Smooth muscle cell (in vitro differentiated cells): ENCODE measurements around the gene VRK1. TPM values are rescaled to one million over a fixed set of nuclear protein-coding genes. Genes with fewer than 3 reads are reported as not detected.

Experiments used
- DNase-seq: peaks from one replicate; lab custom pipeline; 2025; ENCODE audit not compliant: unreplicated experiment; lab: John Stamatoyannopoulos, UW
- H2AFZ ChIP-seq: fragments of 200-600 bp; sonication (generic); 2 replicates; pipeline ENCODE4 v1.6.0; 2016; ENCODE audit warnings: antibody characterized with exemption, low read depth, mild to moderate bottlenecking
- H3F3A ChIP-seq: fragments of 200-600 bp; sonication (generic); 2 replicates; pipeline ENCODE4 v1.6.0; 2017; ENCODE audit warnings: antibody characterized with exemption, low read depth
- H3K27ac ChIP-seq: fragments of 200-600 bp; sonication (generic); 2 replicates; pipeline ENCODE4 v1.5.1; 2016; ENCODE audit warnings: low read depth, mild to moderate bottlenecking
- H3K27me3 ChIP-seq: fragments of 200-600 bp; sonication (generic); 2 replicates; pipeline ENCODE4 v1.6.1; 2016; ENCODE audit warnings: low read depth, mild to moderate bottlenecking
- H3K36me3 ChIP-seq: fragments of 200-600 bp; sonication (generic); 2 replicates; pipeline ENCODE4 v1.5.1; 2016; ENCODE audit warnings: low read depth
- H3K4me1 ChIP-seq: fragments of 200-600 bp; sonication (generic); 2 replicates; pipeline ENCODE4 v1.5.1; 2016; ENCODE audit warnings: low read depth
- H3K4me2 ChIP-seq: fragments of 200-600 bp; sonication (generic); 2 replicates; pipeline ENCODE4 v1.6.0; 2016; ENCODE audit warnings: mild to moderate bottlenecking
- H3K4me3 ChIP-seq: fragments of 200-600 bp; sonication (generic); 2 replicates; pipeline ENCODE4 v1.5.1; 2016; ENCODE audit warnings: mild to moderate bottlenecking
- H3K79me2 ChIP-seq: fragments of 200-600 bp; sonication (generic); 2 replicates; pipeline ENCODE4 v1.6.0; 2016; ENCODE audit warnings: low read depth, mild to moderate bottlenecking
- H3K9ac ChIP-seq: fragments of 200-600 bp; sonication (generic); 2 replicates; pipeline ENCODE4 v1.6.0; 2016; ENCODE audit warnings: low read depth
- H3K9me3 ChIP-seq: fragments of 200-600 bp; sonication (generic); replicated peaks from 2 replicates; pipeline ENCODE4 v1.5.1; 2016; ENCODE audit warnings: low read depth
- H4K20me1 ChIP-seq: fragments of 200-600 bp; sonication (generic); 2 replicates; pipeline ENCODE4 v1.6.0; 2016; ENCODE audit warnings: low read depth
- WGBS: methylation state at CpG from one replicate; pipeline ENCODE4 v1.1.7; 2016; ENCODE audit warnings: low lambda C conversion rate; 5-methylcytosine and 5-hydroxymethylcytosine counted together
- polyA plus RNA-seq: library from polyadenylated mRNA; unstranded; fragments of >200 nt; fragmentation: Nextera tagmentation; extraction: Ambion mirVana; gene quantifications from 2 replicates; pipeline ENCODE4 v1.2.1, GENCODE V29; 2016
- total RNA-seq: library from RNA; depleted of rRNA; stranded (reverse); fragments of >200 nt; gene quantifications from 2 replicates; pipeline ENCODE4 v1.2.3, GENCODE V29; 2014
- TF ChIP-seq, protein P1 (sequence below): fragments of 200-600 bp; sonication (generic); IDR thresholded peaks from 2 replicates; pipeline ENCODE4 v1.5.1; 2017; ENCODE audit warnings: borderline replicate concordance, mild to moderate bottlenecking, antibody characterized with exemption; ENCODE audit not compliant: insufficient read depth, poor library complexity, severe bottlenecking

VRK1 gene
- total and polyA plus RNA-seq, 2 experiments from 2014 or later: 13.7 to 13.9 TPM

DNA sequence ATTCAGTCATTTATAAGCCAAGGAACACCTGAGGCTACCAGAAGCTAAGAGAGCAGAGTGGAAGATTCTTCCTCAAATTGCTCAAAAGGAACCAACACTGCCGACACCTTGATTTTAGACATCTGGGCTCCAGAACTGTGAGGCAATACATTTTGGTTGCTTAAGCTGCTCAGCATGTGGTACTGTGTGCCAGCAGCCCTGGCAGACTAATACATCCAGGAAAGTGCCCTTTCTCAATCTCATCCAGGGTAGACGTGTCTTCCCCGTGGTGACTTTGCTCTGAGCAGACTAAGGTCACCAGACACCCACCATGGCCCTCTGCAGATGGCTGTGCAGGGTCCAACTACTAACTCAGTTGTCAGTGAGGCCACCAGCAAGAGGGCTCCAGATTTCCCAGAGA lies 122.8 kb downstream of the VRK1 start:
- Histone ChIP-seq H3K79me2 (no peaks in the 10 kb centered on the region), H3K9me3 (no peaks in the 10 kb centered on the region), H3K4me3 (no peak overlapping the region), H3K36me3 (no peaks in the 10 kb centered on the region), H3K27ac (no peak overlapping the region), H3F3A (no peaks in the 10 kb centered on the region), H4K20me1 (no peaks in the 10 kb centered on the region), H3K27me3 (no peaks in the 10 kb centered on the region), H3K4me2 (no peak overlapping the region), H2AFZ (no peak overlapping the region), H3K9ac (no peak overlapping the region), H3K4me1 (no peaks in the 10 kb centered on the region)
- DNase-seq: no peak
- WGBS: 97% methylated on average over 3 of the region's 3 CpGs
- TF ChIP-seq, protein P1, sequence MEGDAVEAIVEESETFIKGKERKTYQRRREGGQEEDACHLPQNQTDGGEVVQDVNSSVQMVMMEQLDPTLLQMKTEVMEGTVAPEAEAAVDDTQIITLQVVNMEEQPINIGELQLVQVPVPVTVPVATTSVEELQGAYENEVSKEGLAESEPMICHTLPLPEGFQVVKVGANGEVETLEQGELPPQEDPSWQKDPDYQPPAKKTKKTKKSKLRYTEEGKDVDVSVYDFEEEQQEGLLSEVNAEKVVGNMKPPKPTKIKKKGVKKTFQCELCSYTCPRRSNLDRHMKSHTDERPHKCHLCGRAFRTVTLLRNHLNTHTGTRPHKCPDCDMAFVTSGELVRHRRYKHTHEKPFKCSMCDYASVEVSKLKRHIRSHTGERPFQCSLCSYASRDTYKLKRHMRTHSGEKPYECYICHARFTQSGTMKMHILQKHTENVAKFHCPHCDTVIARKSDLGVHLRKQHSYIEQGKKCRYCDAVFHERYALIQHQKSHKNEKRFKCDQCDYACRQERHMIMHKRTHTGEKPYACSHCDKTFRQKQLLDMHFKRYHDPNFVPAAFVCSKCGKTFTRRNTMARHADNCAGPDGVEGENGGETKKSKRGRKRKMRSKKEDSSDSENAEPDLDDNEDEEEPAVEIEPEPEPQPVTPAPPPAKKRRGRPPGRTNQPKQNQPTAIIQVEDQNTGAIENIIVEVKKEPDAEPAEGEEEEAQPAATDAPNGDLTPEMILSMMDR: no peak

DNA sequence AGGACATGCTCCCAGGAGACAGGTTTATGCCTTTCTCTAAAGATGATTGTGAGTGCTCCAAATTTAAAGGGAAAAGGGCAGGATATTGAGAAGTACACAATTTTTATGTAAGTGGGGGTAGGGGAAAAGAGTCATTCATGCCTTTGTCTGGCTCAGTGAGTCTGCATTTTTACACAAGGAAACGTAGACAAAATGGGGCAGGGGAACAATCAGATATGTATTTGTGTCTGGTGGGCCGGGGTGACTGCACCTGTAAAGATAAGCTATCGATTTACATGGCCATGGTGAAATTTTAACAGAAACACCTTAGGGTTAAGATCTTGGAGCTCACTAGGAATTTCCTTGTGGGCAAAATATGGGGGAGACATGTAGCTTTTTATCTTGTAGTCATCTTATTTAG lies 123.6 kb downstream of the VRK1 start:
- no peaks in the 10 kb centered on the region for H3K27me3 ChIP-seq
- DNase-seq: no peak
- H4K20me1 ChIP-seq: no peaks in the 10 kb centered on the region
- H3K79me2 ChIP-seq: no peaks in the 10 kb centered on the region
- TF ChIP-seq, protein P1: no peak
- H3K4me1 ChIP-seq: no peaks in the 10 kb centered on the region
- no peak overlapping the region for H3K4me3 ChIP-seq
- H3K9me3 ChIP-seq: no peaks in the 10 kb centered on the region
- H3K4me2 ChIP-seq: no peak overlapping the region
- H3K9ac ChIP-seq: no peak overlapping the region
- no peak overlapping the region for H3K27ac ChIP-seq
- H2AFZ ChIP-seq: no peak overlapping the region
- no peaks in the 10 kb centered on the region for H3F3A ChIP-seq
- H3K36me3 ChIP-seq: no peaks in the 10 kb centered on the region
- WGBS: 86% methylated on average over 3 of the region's 3 CpGs

DNA sequence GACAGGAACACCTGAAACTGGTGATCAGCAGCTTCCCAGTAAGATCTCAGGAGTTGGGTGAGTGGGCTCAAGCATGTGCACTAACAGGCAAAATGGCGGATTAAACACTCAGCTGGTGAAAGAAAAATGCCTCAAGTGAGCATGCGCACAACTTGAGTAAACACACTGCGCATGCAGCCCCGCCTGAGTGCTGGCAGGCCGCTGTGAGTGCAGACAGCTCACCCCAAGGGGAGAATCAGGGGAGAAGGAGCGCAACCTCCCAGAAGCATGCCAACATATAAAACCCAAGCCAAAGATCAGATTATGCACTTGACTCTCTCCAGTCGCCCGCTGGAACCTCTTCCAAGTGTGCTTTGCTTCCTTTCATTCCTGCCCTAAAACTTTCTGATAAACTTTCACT lies 125.8 kb downstream of the VRK1 start:
- Histone ChIP-seq H3K4me1 (no peaks in the 10 kb centered on the region), H3K27ac (no peak overlapping the region), H3K79me2 (no peaks in the 10 kb centered on the region), H3K9ac (no peak overlapping the region), H3K36me3 (no peaks in the 10 kb centered on the region), H2AFZ (no peak overlapping the region), H3K4me2 (no peak overlapping the region), H3K27me3 (no peaks in the 10 kb centered on the region), H4K20me1 (no peaks in the 10 kb centered on the region), H3K9me3 (no peaks in the 10 kb centered on the region), H3K4me3 (no peak overlapping the region), H3F3A (no peaks in the 10 kb centered on the region)
- TF ChIP-seq, protein P1: no peak
- WGBS: 95% methylated on average over 8 of the region's 8 CpGs
- no peak for DNase-seq

DNA sequence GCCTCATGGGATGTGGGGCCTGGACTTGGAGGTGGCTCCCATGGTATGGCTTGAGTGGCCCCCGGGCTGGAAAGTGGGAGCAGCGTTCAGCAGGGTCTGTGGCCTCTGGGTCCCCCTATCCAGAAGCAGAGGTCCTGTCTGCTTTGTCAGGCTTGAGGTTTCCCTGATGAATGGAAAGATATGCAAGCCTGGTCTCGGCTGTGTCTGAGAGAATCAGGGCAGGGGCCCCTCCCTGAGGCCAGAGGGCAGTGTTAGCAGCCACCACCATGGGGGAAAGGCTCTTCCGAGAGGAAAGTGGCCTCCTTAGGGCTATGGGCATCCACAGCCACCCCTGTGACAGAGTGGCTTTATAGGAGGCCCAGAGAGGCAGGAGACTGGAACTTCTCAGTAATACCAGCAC lies 128.2 kb downstream of the VRK1 start:
- no peak for DNase-seq
- Histone ChIP-seq H3K79me2 (no peaks in the 10 kb centered on the region), H2AFZ (no peak overlapping the region), H4K20me1 (no peaks in the 10 kb centered on the region), H3K27me3 (no peaks in the 10 kb centered on the region), H3K4me3 (no peak overlapping the region), H3K4me1 (no peaks in the 10 kb centered on the region), H3K9me3 (no peaks in the 10 kb centered on the region), H3F3A (no peaks in the 10 kb centered on the region), H3K9ac (no peak overlapping the region), H3K27ac (no peak overlapping the region), H3K4me2 (no peak overlapping the region), H3K36me3 (no peaks in the 10 kb centered on the region)
- 65% methylated on average over 4 of the region's 4 CpGs for WGBS
- TF ChIP-seq, protein P1: no peak
